GM19025 (cell line): ENCODE results near the gene PPFIA4.

Experiments
- ATAC-seq: cut with Tn5 transposase; IDR thresholded peaks from one replicate; pipeline ENCODE4 v1.9.1; 2021; ENCODE audit warnings: mild to moderate bottlenecking, low read depth, moderate library complexity; ENCODE audit not compliant: unreplicated experiment

The PPFIA4 gene

GRCh38 chr1:203055161-203055799, 29.0 kb downstream of the PPFIA4 start:
- ATAC-seq = no peak

- ATAC-seq = no peak
These were observed 29.7 kb downstream of the PPFIA4 start for GRCh38 chr1:203056012-203056411.

GRCh38 chr1:203056516-203056915, 30.2 kb downstream of the PPFIA4 start:
- ATAC-seq = no peak

- no peak for ATAC-seq
These were observed 31.8 kb downstream of the PPFIA4 start for GRCh38 chr1:203057911-203058675.

GRCh38 chr1:203058676-203058935, 32.3 kb downstream of the PPFIA4 start:
- ATAC-seq = no peak

GRCh38 chr1:203059485-203059884, 33.2 kb downstream of the PPFIA4 start:
- ATAC-seq = no peak

- no peak for ATAC-seq
These were observed 33.8 kb downstream of the PPFIA4 start for GRCh38 chr1:203060115-203060514.

GRCh38 chr1:203063287-203063686, 37.0 kb downstream of the PPFIA4 start:
- ATAC-seq = no peak

- no peak for ATAC-seq
These were observed 38.9 kb downstream of the PPFIA4 start for GRCh38 chr1:203065191-203065590.

GRCh38 chr1:203065986-203066385, 39.7 kb downstream of the PPFIA4 start:
- no peak for ATAC-seq

- no peak for ATAC-seq
These were observed 40.7 kb downstream of the PPFIA4 start for GRCh38 chr1:203066965-203067364.

GRCh38 chr1:203069030-203069747, 42.9 kb downstream of the PPFIA4 start:
- no peak for ATAC-seq

GRCh38 chr1:203072002-203072602, 45.8 kb downstream of the PPFIA4 start:
- no peak for ATAC-seq

GRCh38 chr1:203072911-203073310, 46.6 kb downstream of the PPFIA4 start:
- no peak for ATAC-seq

GRCh38 chr1:203073469-203073868, 47.2 kb downstream of the PPFIA4 start:
- no peak for ATAC-seq

- no peak for ATAC-seq
These were observed 48.3 kb downstream of the PPFIA4 start for GRCh38 chr1:203074610-203075009.

GRCh38 chr1:203075236-203076030, 49.1 kb downstream of the PPFIA4 start:
- ATAC-seq = no peak

GRCh38 chr1:203076031-203076511, 49.8 kb downstream of the PPFIA4 start:
- no peak for ATAC-seq

GRCh38 chr1:203077367-203077766, 51.1 kb downstream of the PPFIA4 start:
- ATAC-seq = no peak

- ATAC-seq = no peak
These were observed 51.7 kb downstream of the PPFIA4 start for GRCh38 chr1:203077956-203078355.
